Breast epithelium (tissue), 3 donors: ENCODE measurements around the gene DIP2A.

Source experiments
- POLR2A ChIP-seq: fragments of 450-650 bp; IDR thresholded peaks from one replicate; pipeline ENCODE4 v1.6.1; 2016; ENCODE audit warnings: antibody characterized with exemption, mild to moderate bottlenecking, moderate library complexity
- POLR2AphosphoS5 ChIP-seq, 3 donors: sonication (generic); formaldehyde crosslinking; IDR thresholded peaks; one replicate each; pipeline ENCODE4 v1.6.1; 2017; ENCODE audit warnings: antibody characterized with exemption in 3 of 3
- TF ChIP-seq, protein P1 (sequence below), 3 donors: fragments of 450-650 bp; IDR thresholded peaks; one replicate each; pipeline ENCODE4 v1.5.1; 2016 to 2017; ENCODE audit warnings: antibody characterized with exemption in 3 of 3, mild to moderate bottlenecking in 3 of 3, moderate library complexity in 3 of 3

DNA sequence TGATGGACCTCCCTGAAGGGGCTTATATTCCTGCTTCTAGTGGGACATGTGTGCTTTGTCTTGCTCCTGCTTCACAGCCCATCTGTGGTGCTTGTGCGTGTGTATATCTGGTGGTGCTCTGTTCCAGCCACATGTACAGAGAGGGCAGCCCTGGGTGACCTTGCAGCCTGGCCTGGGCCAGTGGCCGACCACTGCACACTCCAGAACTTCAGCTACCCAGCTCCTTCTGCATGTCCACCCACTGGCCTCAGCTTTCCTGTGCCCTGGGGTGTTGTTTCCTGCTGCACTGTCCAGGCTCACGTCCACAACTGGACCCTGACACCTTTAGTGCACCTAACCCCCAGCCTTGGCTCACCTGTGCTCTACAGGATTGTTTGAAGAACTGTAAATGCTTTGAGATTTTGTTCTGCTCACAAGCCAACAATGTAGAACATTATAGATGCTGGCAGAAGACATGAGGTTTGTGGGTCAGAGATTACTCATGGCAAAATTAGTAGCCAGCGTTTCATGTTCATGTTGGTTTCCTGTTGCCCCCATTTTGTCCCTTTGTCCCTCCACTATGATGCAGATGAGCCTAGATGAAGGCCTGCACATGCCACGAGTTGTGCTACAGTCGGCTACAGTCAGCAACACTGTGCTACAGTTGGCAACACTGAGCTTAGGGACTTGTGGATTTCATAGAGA, 151.5 kb downstream of the DIP2A start:
- TF ChIP-seq, protein P1, sequence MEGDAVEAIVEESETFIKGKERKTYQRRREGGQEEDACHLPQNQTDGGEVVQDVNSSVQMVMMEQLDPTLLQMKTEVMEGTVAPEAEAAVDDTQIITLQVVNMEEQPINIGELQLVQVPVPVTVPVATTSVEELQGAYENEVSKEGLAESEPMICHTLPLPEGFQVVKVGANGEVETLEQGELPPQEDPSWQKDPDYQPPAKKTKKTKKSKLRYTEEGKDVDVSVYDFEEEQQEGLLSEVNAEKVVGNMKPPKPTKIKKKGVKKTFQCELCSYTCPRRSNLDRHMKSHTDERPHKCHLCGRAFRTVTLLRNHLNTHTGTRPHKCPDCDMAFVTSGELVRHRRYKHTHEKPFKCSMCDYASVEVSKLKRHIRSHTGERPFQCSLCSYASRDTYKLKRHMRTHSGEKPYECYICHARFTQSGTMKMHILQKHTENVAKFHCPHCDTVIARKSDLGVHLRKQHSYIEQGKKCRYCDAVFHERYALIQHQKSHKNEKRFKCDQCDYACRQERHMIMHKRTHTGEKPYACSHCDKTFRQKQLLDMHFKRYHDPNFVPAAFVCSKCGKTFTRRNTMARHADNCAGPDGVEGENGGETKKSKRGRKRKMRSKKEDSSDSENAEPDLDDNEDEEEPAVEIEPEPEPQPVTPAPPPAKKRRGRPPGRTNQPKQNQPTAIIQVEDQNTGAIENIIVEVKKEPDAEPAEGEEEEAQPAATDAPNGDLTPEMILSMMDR (IDR thresholded peaks at IDR 0.05) = no peak
- TF ChIP-seq POLR2AphosphoS5 (IDR thresholded peaks at IDR 0.05) (no peak), POLR2A (no peak)
